Stimulated activated CD4-positive, alpha-beta T cell treated with anti-CD3 and anti-CD28 coated beads, Interleukin-1b, Interleukin-23, amount 100 ng/mL, for 4 hours (primary cell): Measurements from ENCODE around the gene ATP6V0B.

ENCODE experiments used
- DNase-seq, 2 donors: peaks; one replicate each; pipeline ENCODE4 v3.0.0-alpha.2; 2020; ENCODE audit warnings: low read depth in 2 of 2

Gene ATP6V0B

DNA sequence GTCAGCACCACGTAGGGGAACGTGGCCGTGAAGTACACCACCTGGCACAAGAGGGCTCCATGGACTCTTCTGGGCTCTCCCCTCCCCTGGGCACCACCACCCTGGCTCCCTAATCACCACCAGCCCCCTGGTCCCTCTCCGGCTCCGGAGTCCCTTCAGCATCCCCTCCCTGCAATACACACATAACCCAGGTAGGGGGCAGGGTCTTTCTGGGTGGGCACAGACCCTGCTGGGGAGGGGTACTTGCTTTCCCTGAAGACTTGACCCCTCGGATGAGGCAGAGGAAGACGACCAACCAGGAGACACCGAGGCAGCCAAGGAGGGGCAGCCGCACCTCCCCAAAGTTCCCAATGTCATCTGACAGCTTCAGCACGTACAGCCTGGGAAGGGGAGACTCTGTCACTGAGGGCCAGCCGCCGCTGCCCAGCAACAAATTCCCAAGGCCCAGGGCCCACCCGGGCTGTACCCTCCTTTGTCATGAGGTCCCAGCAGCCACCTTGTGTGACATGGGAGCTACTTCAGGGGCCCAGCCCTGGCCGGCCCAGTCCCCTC lies 27.9 kb downstream of the ATP6V0B start:
- DNase-seq: no peak

DNA sequence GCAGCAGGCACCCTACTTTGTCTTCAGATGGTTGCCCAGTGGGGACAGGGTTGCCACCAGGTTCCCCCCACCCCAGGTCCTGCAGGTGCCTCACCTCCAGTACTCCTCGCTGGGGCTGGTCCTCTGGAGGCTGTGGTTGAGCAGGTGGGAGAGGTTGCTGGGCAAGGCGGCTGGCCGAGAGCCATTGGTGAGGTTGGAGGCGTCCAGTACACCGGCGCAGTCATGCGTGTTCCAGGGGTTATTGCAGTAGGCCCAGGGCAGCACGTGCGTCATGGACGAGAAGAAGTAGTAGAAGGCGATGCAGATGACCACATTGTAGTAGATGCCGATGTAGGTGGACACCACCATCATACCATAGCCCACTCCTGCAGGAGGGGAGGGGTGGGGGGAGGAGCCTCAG lies 33.5 kb downstream of the ATP6V0B start:
- DNase-seq: no peak

DNA sequence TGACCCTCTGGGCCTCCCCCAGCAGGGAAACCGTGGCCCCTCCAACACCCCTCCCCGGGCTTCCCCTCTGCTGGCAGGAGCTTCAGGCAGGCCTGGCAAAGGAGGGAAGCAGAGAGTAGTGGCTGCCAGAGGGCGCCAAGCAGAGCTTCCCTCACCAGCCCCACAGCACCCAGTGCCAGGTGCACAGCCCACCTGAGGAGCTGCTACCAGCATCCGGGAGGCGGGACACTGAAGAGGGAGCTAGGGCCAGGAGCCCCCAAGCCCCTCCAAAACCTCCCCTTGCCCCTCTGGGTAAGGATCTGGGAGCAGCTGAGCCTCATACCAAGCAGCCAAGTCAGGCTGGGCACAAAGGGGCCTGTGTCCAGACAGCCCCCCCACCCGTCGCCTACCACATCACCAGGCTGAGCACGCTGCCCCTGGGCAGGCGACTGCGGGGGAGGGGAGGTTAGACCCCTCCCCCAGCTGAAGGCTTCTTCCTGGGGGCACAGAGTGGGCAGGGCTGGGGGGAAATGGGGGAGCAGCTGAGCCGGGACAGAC lies 36.2 kb downstream of the ATP6V0B start:
- DNase-seq: no peak

DNA sequence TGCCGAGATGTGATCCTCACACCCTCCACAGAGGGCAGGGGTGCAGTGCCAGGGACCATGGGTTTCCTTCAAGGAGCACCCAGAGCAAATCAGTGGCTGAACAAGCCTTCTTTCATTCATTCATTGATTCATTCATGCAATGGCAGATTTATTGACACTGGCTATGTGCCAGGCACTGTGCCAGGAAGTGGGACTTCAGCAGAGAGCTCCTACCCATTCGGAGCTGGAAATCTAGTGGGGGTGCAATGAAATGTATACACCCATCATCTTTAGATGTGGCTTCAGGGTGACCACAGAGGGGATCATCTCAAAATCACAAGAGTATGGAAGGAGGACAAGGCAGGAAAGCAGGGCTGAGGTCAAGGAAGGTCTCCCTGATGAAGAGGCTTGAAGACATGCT lies 37.6 kb downstream of the ATP6V0B start:
- DNase-seq: no peak

DNA sequence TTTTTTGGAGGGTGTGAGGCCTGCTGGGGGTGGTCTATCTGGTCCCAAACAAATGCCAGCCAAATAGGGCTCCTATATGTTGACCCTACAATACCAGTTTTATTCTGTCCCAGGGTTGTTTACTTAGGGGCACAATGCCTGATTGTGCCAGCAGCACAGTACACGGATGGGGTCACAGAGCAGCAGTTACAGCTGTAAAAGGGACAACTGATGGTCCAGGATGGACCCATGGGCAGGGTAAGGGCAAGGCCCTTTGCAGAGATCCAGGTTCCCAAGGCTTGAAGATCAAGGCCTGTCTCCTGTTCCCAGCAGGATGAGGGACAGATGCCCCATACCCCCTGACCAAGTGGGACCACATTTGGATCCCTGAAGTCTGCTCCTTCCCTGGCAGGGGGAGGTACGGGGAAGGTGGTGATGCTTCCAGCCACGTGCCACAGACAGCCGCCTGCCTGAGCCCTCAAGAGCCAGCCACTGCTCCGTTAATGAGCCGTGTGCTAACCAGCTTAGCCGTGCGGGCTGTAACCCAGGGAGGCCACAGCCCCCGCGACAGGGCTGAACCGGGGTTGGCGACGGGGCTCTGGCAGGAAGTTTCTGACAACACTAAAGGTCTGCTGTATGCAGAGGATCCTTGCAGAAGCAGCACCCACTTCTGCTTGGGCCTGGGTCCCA lies 38.3 kb downstream of the ATP6V0B start:
- DNase-seq: no peak

DNA sequence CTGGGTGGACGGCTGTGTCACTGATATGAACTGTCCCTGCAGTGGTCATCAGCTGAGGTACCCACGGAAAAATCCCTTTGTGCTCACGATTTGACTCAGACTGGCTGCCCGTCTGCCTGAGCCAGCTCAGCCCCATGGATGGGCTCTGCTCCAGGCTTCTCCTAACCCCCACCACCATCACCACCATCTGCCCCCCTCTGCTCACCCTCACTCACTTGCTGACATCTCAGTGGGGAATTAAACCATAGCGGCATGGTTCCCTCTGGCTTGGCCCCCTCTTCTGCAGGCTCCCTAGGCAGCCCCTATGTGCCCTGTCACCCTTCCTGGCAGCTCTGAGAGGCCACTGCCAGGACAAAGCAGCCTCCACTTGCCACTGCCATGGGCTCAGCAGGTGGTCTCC lies 39.2 kb downstream of the ATP6V0B start:
- no peak for DNase-seq

DNA sequence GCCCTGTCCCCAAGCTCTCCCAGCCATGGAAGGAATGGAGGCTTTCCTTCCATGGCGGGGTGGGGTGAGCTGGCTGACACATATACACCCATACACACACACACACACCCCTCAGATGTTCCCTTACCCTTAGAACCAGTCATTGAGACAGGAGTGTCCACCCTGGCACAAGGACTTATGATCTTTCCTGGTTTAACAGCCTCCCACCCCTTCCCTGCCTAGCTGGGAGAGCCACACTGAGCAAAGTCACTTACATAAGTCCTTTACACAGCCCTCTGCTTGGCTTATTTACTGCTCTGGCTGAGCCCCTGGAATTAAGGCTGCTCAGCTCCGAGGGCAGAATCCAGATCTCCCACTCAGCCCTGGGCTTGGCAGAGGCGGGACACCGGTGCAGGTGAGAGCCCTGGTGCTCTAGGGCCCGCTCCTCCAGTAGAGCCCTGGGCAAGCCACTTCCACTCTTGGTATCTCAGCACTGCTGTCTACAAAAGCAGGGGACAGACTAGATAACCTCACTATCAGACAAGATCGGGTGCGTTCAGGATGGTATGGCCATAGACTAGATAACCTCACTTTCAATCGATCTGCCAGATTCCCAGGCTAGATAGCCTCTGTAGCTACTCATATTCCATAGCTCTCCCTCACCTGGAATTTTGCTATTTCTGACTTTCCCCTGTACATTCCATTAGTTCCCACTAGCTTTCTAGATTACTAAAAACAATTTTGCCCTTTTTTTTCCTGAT lies 39.8 kb downstream of the ATP6V0B start:
- DNase-seq: no peak

DNA sequence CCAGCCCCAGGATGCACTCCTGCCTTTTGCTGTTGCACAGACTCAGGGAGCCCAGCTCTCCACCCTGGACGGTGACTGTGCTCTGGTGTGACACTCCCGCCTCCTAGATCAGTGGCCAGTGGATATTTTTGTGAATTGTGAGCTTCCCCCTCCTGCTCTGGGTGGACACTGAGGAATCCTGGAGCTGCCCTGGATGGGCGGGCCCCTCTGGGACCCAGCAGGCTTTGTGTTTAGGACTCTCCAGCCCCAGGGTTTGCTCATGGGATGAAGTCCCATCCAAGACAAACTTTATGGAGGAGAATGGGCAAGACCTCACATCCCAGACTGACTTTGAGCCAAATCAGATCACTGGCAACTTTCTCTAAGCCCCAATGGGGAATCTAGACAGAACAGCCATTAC lies 40.4 kb downstream of the ATP6V0B start:
- no peak for DNase-seq

DNA sequence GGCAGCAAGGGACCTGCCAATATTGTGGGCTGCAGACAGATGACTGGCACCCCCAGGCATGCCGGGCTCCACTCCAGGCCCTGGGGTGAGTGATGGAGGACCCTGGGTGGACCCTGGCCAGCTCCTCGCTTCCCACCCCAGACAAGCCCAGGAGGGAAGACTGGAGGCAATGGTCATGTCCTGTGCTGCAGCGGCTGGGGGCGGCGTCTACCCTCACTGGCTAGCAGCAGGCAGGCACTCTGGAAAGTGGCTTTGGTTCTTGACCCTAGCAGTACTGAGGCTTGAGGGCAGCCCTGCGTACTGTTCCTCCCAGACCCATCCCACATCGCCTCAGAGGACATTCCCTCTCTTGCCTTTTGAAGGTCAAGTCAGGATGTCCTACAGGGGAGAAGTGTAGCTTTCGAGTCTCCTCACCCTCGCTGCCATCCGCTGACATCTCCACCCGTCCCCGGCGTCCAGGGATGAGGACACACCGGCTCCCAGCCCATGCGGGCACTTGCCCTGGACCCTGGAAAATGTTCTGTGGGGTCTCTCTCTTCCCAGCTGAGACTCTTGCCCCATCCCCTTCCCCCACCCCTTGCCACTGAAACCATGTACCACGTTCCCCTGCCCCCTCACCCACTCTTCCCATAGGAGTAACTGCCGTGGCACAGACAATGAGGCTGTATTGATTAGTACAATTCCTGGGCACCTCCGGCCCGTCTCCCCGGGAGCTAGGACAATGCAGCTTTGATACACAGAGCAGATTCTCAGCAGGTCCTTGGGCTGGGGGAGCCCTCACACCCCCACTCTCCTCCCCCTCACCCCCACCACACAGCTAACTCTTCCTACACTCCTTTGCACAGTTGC lies 41.5 kb downstream of the ATP6V0B start:
- DNase-seq: no peak

DNA sequence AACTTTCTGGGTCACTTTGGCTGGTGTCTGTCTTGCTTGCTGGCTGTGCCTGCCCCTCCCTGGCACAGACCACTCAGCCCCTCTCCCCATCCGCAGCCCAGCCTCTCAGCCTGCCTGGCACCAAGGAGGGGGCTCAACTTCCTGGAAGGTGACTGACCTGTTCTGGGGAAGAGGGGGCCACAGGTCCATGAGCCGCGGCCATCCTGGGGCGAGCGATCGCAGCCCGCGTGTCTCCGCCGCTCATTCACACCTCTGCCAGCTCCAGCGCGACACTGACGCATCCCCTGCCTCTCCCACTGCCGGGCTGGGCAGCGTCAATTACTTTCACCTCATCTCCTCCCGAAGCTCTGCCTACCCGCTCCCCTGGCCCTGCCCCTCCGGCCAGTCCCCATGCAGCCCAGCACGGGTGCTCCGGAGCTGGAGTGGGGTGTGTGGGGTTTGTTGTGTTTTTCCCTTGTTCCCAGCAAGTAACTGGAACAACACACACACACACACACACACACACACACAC lies 42.2 kb downstream of the ATP6V0B start:
- no peak for DNase-seq

DNA sequence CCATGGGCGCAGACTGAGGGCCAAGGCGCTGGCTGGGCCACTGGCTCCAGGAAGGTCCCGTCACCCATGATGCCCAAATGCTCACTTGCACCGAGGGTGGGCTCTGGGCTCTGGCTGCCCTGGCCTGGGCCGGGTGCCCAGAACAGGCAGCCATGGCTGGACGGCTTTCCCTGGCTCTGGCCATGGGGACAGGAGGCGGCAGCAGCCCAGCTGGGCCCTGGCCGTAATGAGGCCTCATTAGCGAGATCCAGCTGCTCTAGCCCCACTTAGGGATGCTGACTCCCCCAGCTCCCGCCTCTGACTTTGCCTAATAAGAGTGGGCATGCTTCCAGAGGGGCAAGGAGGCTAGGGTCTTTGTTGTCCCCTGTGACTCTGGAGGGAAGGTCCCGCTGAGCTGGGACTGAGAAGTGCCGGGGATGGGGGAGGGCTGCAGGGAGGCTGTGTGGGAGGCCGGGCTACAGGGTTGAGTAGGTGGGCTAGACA lies 44.7 kb downstream of the ATP6V0B start:
- DNase-seq: no peak

DNA sequence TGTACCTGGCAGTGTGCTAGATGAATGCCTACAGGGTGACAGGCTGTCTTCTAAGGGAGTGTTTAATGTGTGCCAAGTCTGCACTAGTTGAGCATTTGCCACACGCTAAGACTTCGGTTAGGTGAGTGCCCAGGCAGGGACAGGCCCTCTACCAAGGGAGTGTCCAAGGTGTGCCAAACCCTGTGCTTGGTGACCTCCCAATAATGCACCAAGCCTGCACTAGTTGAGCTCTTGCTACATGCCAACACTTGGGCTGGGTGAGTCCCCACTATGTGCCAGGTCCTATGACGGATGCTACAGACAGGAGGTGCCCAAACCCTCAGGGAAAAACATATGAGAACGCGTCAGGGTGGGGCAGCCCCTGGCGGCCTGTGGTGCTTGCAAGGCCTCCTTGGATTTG lies 45.7 kb downstream of the ATP6V0B start:
- DNase-seq: no peak

DNA sequence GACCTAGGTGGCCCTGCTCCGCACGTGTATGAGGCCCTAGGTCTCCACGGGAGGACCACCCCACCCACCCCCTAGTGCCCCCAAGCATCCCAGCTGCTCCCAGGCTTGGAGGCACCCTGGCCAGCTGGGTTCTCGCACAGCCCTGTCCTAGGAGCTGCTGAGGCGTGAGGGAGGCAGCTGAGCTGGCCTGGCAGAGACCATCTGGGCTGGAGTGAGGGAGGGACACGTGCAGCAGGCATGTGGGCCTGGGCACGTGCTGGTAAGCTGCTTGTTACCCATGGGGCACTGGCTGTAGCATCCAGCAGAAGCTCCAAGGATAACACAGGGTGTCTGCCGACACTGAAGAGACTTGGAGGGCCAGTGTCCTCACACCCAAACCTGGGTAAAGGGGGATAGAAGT lies 46.4 kb downstream of the ATP6V0B start:
- DNase-seq: no peak

DNA sequence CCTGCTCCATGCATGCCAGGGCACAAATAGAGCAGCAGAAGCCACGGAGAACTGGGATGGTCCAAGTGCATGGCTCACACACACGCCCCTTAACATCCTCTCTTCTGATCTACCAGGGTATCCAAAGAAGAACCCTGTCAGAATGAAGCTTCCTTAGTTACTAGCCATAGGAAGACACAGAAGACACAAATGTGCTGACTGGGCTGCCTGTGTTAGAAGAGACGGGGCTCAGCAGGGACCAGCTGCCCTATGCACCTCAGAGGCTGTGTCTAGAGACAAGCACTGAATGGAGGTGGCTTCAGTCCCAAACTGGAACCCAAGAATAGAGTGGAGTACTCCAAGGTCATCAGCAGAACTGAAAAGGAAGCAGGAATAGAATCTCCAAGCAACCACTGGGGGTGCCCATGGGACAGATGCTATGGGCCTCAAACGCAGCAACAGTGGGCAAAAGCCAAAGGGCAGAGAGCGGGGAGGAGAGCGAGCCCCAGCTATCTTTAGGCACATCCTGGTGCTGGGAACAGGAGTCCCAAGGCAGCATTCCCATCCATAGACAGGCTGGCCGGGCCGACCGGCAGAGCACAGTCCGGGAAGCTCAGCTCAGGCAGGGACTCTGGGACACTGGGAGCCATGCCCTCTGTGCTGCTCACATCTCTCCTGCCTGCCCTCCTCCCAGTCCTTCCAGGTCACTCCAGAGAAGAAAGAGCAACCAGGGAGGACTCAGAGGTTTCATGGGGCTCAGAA lies 47.0 kb downstream of the ATP6V0B start:
- no peak for DNase-seq

DNA sequence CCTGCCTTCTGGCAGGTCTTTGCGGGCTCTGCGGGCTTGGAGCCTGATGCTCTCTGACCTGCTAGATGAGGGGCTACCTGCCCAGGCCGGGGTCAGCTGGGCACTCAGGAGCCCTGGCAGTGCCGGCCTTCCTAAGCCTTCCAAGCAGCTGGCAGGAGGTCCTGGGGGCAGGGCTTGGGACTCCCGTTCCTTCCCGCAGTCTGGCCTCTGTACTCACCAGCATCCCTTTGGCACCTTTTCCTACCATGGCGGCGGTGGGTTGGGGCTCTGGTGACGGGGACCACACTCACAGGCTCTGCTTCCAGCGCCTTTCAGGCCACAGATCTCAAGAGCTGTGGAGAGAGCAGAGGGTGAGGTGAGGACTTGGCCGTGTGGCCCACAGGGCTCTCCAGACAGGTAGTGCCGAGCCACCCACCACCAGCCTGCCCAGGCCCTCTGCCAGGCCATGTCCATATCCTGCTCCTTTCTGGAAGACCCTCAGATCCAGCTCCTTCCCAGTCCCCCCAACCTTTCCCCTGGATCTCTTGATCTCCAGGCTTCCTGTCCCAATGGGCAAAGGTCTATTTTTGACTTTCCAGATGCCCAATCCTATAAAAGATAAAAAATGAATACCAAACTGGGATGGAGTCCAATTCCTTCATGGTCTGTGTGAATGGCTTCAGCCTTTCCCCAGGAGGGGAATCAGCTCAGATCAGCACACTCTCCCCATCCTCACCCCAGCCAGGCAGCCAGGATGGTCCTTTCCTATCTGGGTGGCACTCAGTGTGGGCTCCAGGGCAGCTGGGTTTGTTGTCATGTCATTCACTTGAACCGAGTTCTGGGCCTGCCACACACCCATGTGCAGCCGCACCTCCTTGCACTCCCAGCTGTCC lies 49.5 kb downstream of the ATP6V0B start:
- no peak for DNase-seq

DNA sequence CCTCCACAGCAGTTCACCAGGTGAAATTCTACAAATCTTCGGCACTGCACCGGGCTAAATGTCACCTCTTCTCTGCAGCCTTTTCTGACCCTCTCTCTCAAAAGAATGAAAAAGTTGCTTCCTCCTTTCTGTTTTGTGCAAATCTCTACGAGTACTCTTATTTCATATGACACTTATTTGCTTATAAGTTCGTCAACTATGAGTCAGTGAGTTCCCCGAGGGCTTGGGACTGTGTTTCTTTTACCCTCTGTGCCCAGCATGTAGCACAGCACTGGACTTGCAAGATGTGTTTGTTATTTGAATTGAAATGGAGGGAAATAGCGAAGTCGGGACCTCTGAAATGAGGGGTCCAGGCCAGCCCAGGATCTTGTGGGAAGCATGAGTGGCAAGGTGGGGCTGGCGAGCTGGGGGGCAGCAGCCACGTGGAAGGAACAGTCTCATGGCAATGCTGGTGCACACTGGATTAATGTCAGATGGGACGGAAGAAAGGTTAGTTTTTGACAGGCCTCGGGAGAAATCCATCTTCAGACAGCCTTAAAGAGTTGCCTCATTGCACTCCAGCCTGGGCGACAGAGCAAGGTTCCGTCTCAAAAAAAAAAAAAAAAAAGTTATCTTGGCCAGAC lies 50.3 kb downstream of the ATP6V0B start:
- DNase-seq: no peak

DNA sequence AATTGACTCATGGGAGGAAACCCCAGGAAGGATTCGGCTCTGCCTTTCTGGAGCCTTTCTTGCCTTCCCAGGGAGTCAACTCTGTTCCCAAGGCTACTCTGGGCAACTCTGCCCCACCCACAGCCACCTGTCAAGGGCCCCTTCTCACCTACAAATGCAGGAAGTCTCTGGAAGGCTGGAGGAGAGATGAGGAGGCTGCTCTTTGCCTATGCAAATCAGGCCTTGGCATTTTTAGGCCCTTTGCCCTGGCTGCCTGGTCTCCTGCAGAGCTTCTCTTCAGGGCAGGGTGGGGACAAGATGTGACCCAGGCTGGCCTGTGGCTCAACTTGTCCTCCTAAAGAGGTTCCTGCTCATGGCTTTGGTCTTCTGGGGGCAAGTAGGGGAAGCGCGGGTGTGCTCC lies 51.1 kb downstream of the ATP6V0B start:
- no peak for DNase-seq

DNA sequence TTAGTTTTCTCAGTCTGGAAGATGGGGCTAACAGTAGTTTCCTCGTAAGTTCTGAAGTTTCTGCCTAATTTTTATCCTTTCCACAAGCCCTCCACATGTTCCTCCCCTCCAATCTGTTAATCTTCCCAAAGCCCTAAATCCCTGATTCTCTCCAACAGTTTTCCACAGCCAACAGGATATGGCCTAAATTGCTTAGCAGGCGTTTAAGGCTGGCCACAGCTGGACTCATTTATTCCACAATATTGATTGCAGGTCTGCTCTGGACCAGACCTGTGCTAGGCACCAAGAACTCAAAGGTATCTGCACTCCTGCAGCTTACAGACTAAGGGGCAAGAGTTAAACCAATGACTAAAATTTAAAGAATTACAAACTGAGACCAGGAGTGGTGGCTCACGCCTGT lies 52.6 kb downstream of the ATP6V0B start:
- no peak for DNase-seq
